ENCODE data around the gene ERVFRD-1.

ERVFRD-1 gene

GRCh38 chr6:11056871-11057270, 54.7 kb downstream of the ERVFRD-1 start:
- no peak for DNase-seq (ENCODE audit: low read depth in 1 of 2, low spot score in 1 of 2)
- H3K4me3 ChIP-seq (replicated peaks; ENCODE audit: insufficient read depth, low read length), result no peak overlapping the region
- no peak overlapping the region for H3K27ac ChIP-seq (replicated peaks)
- H3K27me3 ChIP-seq (ENCODE audit: insufficient read depth, poor library complexity, severe bottlenecking), result no peaks in the 10 kb centered on the region
- no peak for TF ChIP-seq CTCF (IDR thresholded peaks at IDR 0.05; ENCODE audit: insufficient read depth, low read length)
- no peak for TF ChIP-seq GABPA (IDR thresholded peaks at IDR 0.05; ENCODE audit: low read depth)
- TF ChIP-seq REST (IDR thresholded peaks at IDR 0.05; ENCODE audit: insufficient replicate concordance, low read depth), result no peak
- TF ChIP-seq POLR2AphosphoS5 (IDR thresholded peaks at IDR 0.05; ENCODE audit: low read depth), result no peak

DNA sequence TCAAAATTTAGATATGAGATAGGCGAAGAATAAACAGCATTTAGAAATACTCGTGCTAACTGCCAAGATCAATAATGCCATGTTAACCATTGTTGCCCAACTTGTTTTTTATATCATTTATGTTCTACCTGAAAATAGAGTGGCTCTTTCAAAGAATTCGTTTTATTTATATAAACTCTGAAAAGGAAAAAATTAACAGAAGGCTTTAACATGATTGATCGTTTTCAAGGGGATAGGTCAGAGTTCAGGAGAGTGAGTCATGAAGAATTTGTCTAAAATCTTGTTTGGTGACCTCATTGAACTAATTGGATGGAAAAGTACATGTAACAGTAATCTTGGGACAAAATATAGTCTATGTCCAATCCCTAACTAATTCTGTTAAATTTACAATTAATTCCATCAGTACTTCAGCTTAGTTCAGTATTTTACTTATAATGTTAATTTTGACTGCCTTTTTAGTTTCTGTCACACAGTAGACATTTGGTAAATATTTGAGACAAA, 56.3 kb downstream of the ERVFRD-1 start:
- no peak for TF ChIP-seq GABPA (IDR thresholded peaks at IDR 0.05; ENCODE audit: low read depth)
- TF ChIP-seq REST (IDR thresholded peaks at IDR 0.05; ENCODE audit: insufficient replicate concordance, low read depth), result no peak
- no peak for TF ChIP-seq CTCF (IDR thresholded peaks at IDR 0.05; ENCODE audit: insufficient read depth, low read length)
- no peak for TF ChIP-seq SPI1 (IDR thresholded peaks at IDR 0.05; ENCODE audit: borderline replicate concordance, low read depth)
- no peak for TF ChIP-seq POLR2AphosphoS5 (IDR thresholded peaks at IDR 0.05; ENCODE audit: low read depth)
- Histone ChIP-seq H3K4me3 (replicated peaks; ENCODE audit: insufficient read depth, low read length) (no peak overlapping the region), H3K27ac (replicated peaks) (no peak overlapping the region), H3K27me3 (ENCODE audit: insufficient read depth, poor library complexity, severe bottlenecking) (no peaks in the 10 kb centered on the region)
- no peak for DNase-seq (ENCODE audit: low read depth in 1 of 2, low spot score in 1 of 2)

DNA sequence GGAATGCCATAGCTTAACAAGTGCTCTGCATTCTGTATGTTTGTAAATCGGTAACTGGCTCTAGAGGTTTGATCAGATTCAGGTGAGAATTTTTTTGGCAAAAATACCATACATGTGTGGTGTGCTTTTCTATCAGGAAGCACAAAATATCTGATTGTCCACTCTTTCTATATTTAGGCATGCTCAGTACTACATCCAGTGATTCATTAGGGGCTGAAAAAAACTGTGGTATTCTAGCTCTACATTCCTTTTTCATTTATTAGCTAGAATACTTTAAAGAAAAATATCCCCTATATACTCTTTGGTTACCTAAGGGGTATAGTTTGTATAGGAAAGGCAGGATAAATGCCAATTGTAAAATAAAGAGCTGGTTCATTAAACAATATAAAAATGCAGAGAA, 56.8 kb downstream of the ERVFRD-1 start:
- Histone ChIP-seq H3K4me3 (replicated peaks; ENCODE audit: insufficient read depth, low read length) (no peak overlapping the region), H3K27ac (replicated peaks) (no peak overlapping the region), H3K27me3 (ENCODE audit: insufficient read depth, poor library complexity, severe bottlenecking) (no peaks in the 10 kb centered on the region)
- TF ChIP-seq POLR2AphosphoS5 (IDR thresholded peaks at IDR 0.05; ENCODE audit: low read depth), result no peak
- no peak for TF ChIP-seq GABPA (IDR thresholded peaks at IDR 0.05; ENCODE audit: low read depth)
- no peak for TF ChIP-seq CTCF (IDR thresholded peaks at IDR 0.05; ENCODE audit: insufficient read depth, low read length)
- TF ChIP-seq SPI1 (IDR thresholded peaks at IDR 0.05; ENCODE audit: borderline replicate concordance, low read depth), result no peak
- TF ChIP-seq REST (IDR thresholded peaks at IDR 0.05; ENCODE audit: insufficient replicate concordance, low read depth), result no peak
- no peak for DNase-seq (ENCODE audit: low read depth in 1 of 2, low spot score in 1 of 2)
